Ishikawa (cell line): Measurements from ENCODE around the gene ARHGAP33.
A peak's percentile ranks its signal among the peaks of the same experiment; 100 is the strongest.

Experiments used
- CEBPB ChIP-seq: IDR thresholded peaks from 2 replicates; pipeline ENCODE4 v1.6.1; 2012
- CREB1 ChIP-seq: IDR thresholded peaks from 2 replicates; pipeline ENCODE4 v1.6.1; 2012; ENCODE audit warnings: low read depth
- EGR1 ChIP-seq: IDR thresholded peaks from 2 replicates; pipeline ENCODE4 v1.6.1; 2012
- EP300 ChIP-seq: IDR thresholded peaks from 2 replicates; pipeline ENCODE4 v1.6.1; 2012; ENCODE audit warnings: borderline replicate concordance
- FOXM1 ChIP-seq: IDR thresholded peaks from 2 replicates; pipeline ENCODE4 v1.6.1; 2012; ENCODE audit warnings: low read depth, borderline replicate concordance
- NFIC ChIP-seq: IDR thresholded peaks from 2 replicates; pipeline ENCODE4 v1.6.1; 2012
- RAD21 ChIP-seq: IDR thresholded peaks from 2 replicates; pipeline ENCODE4 v1.6.1; 2012; ENCODE audit warnings: low read depth
- TAF1 ChIP-seq: IDR thresholded peaks from 2 replicates; pipeline ENCODE4 v1.6.1; 2012; ENCODE audit warnings: low read depth, mild to moderate bottlenecking
- TCF12 ChIP-seq: IDR thresholded peaks from 2 replicates; pipeline ENCODE4 v1.6.1; 2012; ENCODE audit warnings: low read depth
- TEAD4 ChIP-seq: IDR thresholded peaks from 2 replicates; pipeline ENCODE4 v1.6.1; 2012
- YY1 ChIP-seq: IDR thresholded peaks from 2 replicates; pipeline ENCODE4 v1.6.1; 2012; ENCODE audit warnings: low read depth
- ZBTB7A ChIP-seq: IDR thresholded peaks from 2 replicates; pipeline ENCODE4 v1.6.1; 2012; ENCODE audit warnings: low read depth
- TF ChIP-seq, protein P1 (sequence below): IDR thresholded peaks from 2 replicates; pipeline ENCODE4 v1.6.1; 2012
- TF ChIP-seq, protein P2 (sequence below): IDR thresholded peaks from 2 replicates; pipeline ENCODE4 v1.6.1; 2012
- TF ChIP-seq, protein P3 (sequence below): IDR thresholded peaks from 2 replicates; pipeline ENCODE4 v1.6.1; 2012; ENCODE audit warnings: low read depth, mild to moderate bottlenecking

ARHGAP33 gene

DNA sequence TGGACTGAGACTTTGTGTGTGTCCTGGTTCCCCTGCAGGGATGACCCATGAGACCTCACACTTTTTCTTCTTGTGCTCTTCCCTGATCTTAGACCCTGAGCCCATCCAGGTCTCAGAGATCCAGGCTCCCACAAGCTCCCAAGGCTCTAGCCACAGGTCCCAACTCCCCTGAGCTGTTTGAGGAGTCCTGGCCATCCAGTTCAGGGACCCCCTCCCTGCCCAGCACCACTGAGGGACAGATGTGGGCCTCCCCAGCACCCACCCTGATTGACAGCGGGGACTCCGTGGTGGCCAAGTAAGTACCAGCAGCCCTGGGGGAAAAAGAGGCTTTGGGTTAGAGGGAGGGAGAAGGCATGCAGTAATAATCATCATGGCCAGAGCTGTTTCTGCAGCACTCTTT is 15.7 kb upstream of the ARHGAP33 start:
- TF ChIP-seq NFIC (no peak), YY1 (no peak), TCF12 (no peak), CREB1 (no peak), EGR1 (no peak), ZBTB7A (no peak), EP300 (no peak), FOXM1 (no peak), CEBPB (no peak), TAF1 (no peak), TEAD4 (no peak)
- TF ChIP-seq, protein P1, sequence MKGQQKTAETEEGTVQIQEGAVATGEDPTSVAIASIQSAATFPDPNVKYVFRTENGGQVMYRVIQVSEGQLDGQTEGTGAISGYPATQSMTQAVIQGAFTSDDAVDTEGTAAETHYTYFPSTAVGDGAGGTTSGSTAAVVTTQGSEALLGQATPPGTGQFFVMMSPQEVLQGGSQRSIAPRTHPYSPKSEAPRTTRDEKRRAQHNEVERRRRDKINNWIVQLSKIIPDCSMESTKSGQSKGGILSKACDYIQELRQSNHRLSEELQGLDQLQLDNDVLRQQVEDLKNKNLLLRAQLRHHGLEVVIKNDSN: no peak
- TF ChIP-seq, protein P2, sequence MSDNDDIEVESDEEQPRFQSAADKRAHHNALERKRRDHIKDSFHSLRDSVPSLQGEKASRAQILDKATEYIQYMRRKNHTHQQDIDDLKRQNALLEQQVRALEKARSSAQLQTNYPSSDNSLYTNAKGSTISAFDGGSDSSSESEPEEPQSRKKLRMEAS: no peak
- TF ChIP-seq, protein P3, sequence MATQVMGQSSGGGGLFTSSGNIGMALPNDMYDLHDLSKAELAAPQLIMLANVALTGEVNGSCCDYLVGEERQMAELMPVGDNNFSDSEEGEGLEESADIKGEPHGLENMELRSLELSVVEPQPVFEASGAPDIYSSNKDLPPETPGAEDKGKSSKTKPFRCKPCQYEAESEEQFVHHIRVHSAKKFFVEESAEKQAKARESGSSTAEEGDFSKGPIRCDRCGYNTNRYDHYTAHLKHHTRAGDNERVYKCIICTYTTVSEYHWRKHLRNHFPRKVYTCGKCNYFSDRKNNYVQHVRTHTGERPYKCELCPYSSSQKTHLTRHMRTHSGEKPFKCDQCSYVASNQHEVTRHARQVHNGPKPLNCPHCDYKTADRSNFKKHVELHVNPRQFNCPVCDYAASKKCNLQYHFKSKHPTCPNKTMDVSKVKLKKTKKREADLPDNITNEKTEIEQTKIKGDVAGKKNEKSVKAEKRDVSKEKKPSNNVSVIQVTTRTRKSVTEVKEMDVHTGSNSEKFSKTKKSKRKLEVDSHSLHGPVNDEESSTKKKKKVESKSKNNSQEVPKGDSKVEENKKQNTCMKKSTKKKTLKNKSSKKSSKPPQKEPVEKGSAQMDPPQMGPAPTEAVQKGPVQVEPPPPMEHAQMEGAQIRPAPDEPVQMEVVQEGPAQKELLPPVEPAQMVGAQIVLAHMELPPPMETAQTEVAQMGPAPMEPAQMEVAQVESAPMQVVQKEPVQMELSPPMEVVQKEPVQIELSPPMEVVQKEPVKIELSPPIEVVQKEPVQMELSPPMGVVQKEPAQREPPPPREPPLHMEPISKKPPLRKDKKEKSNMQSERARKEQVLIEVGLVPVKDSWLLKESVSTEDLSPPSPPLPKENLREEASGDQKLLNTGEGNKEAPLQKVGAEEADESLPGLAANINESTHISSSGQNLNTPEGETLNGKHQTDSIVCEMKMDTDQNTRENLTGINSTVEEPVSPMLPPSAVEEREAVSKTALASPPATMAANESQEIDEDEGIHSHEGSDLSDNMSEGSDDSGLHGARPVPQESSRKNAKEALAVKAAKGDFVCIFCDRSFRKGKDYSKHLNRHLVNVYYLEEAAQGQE: no peak

DNA sequence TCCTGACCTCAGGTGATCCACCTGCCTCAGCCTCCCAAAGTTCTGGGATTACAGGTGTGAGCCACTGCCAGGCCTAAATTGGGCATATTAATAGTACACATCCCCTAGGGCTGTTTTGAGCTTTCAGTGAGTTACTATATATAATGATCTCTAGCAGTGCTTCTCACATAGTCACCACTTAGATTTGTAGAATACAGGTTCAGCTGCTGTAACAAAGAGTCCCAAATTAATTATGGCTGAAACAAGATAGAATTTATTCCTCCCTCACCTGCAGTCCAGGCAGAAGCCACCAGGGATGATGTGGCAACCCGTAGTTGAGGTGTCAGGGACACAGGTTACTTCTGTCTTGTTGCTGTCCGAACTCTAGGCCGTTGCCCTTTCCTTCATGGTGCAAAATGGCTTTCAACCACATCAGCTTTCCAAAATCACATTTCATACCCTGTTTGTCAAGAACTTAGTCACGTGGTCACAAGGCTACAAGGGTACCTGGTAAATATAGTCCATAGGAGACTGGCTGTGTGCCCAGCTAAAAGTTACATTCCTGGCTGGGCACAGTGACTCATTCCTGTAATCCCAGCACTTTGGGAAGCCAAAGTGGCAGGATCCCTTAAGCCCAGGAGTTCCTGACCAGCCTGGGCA is 14.5 kb upstream of the ARHGAP33 start:
- TF ChIP-seq, protein P1: peak; percentile 17; the same call in 1 of the 2 replicates
- TF ChIP-seq YY1: no peak

DNA sequence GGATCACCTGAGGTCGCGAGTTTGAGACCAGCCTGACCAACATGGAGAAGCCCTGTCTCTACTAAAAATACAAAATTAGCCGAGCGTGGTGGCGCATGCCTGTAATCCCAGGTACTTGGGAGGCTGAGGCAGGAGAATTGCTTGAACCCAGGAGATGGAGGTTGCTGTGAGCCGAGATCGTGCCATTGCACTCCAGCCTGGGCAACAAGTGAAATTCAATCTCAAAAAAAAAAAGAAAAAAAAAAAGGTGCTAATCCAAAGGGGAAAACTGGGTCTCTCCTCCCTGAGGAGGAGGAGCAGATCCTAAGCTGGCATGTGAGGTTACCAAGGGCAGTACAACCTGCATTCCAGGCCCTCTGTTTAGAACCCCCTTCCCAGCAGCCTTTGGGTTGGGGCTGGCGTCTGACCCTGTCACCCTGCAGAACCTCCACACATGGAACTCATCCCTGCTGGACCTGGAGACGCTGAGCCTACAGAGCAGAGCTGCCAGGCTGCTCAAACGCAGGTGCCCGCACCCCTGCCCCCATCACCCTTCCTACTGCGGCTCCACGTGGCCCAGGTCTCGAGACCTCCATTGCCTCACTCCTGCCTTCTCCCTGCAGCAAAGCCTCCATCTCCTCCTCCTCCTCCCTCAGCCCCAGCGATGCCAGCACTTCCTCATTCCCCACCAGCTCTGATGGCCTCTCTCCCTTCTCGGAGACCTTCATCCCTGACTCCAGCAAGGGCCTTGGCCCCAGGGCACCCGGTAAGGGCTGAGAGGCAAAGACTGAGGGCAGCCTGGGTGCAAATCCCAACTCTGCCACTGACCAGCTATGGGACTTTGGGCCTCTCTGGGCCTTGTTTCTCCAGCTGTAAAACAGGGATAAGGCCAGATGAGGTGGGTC is 10.7 kb upstream of the ARHGAP33 start:
- no peak for TF ChIP-seq EP300
- no peak for TF ChIP-seq YY1
- TF ChIP-seq, protein P3: no peak
- no peak for TF ChIP-seq ZBTB7A
- no peak for TF ChIP-seq NFIC
- no peak for TF ChIP-seq TAF1
- TF ChIP-seq CREB1: no peak
- no peak for TF ChIP-seq RAD21

DNA sequence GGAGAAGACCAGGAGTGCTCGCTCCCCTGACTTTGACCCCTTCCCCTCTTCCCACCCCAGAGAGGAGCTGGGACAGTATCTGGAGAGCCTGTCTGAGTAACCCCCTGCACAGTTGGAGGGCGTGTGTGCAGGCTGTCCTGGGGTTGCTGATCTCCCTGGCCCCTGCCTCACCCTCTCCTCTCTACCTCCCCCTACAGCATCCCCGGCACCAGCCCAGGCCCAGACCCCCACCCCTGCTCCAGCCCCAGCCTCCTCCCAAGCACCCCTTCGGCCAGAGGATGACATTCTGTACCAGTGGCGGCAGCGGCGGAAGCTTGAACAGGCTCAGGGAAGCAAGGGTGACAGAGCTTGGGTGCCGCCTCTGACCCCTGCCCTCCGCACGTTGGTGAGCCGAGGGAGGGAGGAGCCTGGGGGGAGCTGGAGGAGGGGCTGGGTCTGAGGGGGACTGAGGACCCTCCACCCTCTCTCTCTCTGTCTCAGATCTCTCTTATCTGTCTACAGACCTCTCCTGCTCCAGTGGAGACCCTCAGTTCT is 8.7 kb upstream of the ARHGAP33 start:
- no peak for TF ChIP-seq FOXM1
- TF ChIP-seq, protein P1: no peak
- no peak for TF ChIP-seq CEBPB
- no peak for TF ChIP-seq ZBTB7A
- no peak for TF ChIP-seq NFIC
- TF ChIP-seq, protein P2: no peak
- TF ChIP-seq CREB1: no peak
- TF ChIP-seq TAF1: no peak
- TF ChIP-seq, protein P3: no peak
- no peak for TF ChIP-seq TCF12
- no peak for TF ChIP-seq RAD21
